Choroid plexus epithelial cell (primary cell): Measurements from ENCODE around the gene YIPF2.
"Not testable (repeated sequence)": the region's sequence is repeated elsewhere in the genome, so short reads cannot be mapped to it uniquely, and the experiment has no call there.

Experiments used
- DNase-seq: peaks from one replicate; pipeline ENCODE4 v3.0.0-alpha.2; 2010; ENCODE audit warnings: low read depth
- H3K4me3 ChIP-seq: 2 replicates; pipeline ENCODE4 v1.5.1; 2011; ENCODE audit warnings: low read depth, mild to moderate bottlenecking, control low read depth, low read length, moderate library complexity
- TF ChIP-seq, protein P1 (sequence below): conservative IDR thresholded peaks from 2 replicates; pipeline ENCODE4 v1.5.1; 2011; ENCODE audit warnings: low read depth, mild to moderate bottlenecking, control low read depth, inconsistent platforms, low read length, moderate library complexity

The YIPF2 gene

DNA sequence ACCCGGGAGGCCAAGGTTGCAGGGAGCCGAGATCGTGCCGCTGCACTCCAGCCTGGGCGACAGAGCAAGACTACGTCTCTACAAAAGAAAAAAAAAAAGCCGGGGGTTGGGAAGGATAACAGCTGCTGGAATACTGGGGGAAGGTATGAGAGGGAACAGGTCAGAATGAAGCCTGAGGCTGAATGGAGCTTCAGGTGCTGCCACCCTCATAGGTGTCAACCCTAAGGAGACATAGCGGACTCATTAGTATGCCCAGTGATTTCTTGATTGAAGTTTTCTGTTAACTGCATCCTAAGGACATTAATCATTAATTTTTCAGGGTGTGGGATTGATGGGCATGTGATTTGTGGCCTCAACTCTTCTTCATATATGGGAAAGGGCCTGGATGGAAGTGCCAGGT is 38.4 kb upstream of the YIPF2 start:
- DNase-seq, result no peak
- H3K4me3 ChIP-seq, result no peak overlapping the region
- TF ChIP-seq, protein P1, sequence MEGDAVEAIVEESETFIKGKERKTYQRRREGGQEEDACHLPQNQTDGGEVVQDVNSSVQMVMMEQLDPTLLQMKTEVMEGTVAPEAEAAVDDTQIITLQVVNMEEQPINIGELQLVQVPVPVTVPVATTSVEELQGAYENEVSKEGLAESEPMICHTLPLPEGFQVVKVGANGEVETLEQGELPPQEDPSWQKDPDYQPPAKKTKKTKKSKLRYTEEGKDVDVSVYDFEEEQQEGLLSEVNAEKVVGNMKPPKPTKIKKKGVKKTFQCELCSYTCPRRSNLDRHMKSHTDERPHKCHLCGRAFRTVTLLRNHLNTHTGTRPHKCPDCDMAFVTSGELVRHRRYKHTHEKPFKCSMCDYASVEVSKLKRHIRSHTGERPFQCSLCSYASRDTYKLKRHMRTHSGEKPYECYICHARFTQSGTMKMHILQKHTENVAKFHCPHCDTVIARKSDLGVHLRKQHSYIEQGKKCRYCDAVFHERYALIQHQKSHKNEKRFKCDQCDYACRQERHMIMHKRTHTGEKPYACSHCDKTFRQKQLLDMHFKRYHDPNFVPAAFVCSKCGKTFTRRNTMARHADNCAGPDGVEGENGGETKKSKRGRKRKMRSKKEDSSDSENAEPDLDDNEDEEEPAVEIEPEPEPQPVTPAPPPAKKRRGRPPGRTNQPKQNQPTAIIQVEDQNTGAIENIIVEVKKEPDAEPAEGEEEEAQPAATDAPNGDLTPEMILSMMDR, result no peak

DNA sequence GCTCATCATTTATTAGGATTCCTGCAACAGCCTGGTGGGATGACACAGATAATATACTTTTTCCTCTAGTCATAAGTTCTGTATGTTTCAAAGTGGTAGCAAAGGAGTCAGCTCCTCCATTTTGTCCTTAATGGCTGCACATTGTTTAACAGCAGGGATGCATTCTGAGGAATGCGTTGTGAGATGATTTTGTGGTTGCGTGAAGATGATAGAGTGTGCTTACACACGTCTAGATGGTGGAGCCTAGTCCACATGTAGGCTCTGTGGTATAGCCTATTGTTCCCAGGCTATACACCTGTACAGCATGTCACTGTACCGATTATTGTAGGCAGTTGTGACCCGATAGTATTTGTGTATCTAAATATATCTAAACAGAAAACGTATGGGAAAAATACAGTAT is 37.0 kb upstream of the YIPF2 start:
- DNase-seq, result peak; percentile 51
- TF ChIP-seq, protein P1, result no peak
- H3K4me3 ChIP-seq, result no peak overlapping the region

DNA sequence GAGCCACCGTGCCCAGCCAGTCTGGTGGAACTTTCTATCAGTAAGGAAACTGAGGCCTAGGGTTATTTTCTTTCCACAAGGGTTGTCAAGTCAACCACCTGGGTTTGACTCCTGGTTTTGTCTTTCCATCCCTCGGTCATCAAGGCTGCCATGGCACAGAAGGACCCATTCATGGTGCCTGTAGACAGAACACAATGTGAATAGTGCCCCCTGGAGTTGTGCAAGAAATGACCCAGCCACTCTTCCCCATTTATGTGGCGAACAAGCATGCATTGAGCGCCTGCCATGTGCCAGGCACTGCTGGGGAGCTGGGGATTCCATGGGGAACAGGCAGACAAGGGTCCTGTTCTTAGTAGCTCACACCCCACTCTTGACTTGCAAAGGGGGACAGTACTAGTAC is 36.5 kb upstream of the YIPF2 start:
- no peak for DNase-seq
- no peak overlapping the region for H3K4me3 ChIP-seq
- TF ChIP-seq, protein P1, result peak; percentile 11

DNA sequence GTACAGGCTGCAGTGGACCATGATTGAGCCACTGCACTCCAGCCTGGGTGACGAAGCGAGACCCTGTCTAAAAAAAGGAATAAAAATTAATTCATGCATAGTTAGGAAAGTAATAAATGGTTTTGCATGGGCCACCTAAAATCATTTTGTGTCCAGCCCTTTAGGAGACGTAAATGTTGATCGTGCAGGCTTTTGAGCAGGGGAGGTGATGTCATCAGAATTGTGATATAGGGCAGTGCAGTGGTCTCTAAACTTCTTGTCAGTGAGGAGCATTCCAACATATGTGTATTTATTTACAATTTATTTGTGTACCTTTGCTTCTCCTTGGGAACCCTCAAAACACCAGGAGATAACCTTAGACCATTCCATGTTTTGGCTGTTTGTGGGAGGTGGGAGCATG is 35.4 kb upstream of the YIPF2 start:
- no peak for DNase-seq
- H3K4me3 ChIP-seq, result no peak overlapping the region
- TF ChIP-seq, protein P1, result no peak

DNA sequence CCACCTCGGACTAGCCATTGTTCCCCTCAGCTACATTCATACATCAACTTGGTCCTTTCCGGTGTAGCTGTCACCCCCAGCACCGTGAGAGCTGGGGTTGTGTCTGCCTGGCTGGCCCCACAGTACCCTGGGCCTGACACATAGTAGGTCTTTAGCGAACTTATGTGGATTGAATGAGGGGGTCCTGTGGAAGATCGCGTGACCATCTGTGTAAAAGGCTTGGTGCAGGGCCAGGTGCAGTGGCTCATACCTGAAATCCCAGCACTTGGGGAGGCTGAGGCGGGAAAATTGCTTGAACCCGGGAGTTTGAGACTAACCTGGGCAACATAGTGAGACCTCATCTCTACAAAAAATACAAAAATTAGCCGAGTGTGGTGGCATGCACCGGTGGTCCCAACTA is 34.4 kb upstream of the YIPF2 start:
- TF ChIP-seq, protein P1, result no peak
- peak overlapping the region; percentile 5 for H3K4me3 ChIP-seq
- DNase-seq, result no peak

DNA sequence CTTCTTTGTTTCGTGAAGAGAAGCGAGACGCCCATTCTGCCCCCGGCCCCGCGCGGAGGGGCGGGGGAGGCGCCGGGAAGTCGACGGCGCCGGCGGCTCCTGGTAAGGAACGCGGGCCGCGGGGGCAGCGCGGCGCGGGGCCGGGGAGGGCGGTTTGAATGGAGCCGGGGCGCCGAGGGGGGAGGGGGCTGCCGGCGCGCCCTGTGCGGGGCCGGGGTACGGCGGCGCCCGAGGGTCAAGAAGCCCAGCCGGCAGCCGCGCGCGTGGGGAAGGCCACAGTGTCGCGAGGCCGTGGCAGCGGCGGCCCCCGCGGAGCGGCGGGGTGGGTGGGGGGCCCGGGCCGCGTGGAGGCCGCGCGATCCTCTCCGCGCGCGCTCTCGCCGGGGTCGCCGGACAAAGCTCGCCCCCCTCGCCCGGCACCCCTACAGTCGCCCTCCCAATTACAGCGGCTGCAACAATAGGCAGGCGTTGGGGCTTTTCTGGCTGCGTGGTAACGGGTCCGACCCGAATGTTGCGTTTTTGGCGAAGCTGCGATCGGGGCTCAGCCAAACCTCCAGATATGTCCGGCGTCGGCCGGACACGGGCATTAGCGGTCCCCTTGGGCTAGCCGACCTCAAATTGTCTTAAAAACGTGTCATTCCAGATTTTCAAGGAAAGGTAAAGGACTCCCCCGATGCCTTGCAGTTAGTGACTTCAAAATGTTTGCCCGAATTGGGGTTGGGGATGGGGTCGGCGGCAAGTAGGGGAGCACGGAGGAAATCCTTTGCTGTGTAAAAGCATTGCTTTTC is 32.8 kb upstream of the YIPF2 start:
- peak overlapping the region; percentile 83 for H3K4me3 ChIP-seq
- TF ChIP-seq, protein P1, result no peak
- DNase-seq, result no peak

DNA sequence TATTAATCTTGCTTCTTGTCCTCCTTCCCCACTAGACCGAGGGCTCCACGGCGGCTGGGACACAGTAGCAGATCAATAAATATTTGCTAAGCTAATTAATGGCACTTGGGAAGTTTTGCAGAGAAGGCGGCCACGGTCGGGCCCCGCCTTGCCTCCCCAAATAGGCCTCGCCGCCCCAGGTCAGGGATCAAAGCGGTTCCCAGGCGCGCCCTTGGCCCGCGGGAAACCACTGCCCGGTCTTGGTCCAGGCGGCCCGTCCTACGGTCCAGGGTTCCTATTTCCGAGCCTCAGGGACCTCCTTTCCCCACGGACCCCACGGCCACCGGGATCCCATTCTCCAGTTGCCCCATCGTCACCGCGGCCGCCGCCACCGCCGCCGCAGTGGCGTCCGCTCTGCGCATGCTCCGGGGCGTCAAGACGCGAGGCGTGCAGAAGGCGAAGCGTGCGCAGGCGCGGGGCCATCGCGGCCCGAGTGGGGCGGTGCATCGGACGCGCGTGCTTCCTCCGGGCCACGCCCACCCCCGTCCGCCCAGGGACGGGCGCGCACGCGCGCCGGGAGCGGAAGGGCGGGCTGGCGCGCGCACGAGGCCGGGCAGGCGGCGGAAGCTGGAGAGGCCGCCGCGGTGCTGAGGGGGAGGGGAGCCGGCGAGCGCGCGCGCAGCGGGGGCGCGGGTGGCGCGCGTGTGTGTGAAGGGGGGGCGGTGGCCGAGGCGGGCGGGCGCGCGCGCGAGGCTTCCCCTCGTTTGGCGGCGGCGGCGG is 32.1 kb upstream of the YIPF2 start, which contains the start of gene SMARCA4:
SMARCA4 (plus strand) TSS at position 717 of the 759 bp plus-strand sequence. CDS start 23,122 bp downstream, outside the sequence.
- DNase-seq, result peak; percentile 98
- TF ChIP-seq, protein P1, result no peak

DNA sequence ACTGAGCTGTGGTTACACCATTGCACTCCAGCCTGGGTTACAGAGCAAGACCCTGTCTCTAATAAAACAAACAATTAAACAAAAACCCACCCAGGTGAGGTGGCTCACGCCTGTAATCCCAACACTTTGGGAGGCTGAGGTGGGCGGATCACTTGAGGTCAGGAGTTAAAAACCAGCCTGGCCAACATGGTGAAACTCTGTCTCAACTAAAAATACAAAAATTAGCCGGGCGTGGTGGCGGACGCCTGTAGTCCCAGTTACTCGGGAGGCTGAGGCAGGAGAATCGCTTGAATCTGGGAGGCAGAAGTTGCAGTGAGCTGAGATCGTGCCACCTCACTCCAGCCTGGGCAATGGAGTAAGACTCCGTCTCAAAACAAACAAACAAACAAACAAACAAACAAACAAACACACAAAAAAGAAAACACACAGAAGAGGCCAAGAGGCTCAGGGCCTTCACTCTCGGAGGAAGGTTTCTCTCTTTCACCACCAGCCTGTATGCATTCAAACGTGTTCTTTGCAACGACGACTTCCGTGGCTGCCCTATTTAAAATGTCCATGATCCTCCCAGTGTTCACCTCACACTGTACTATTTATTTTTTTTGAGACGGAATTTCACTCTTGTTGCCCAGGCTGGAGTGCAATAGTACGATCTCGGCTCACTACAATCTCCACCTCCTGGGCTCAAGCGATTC is 31.0 kb upstream of the YIPF2 start:
- DNase-seq, H3K4me3 ChIP-seq: not testable (repeated sequence)

More for the DNA sequence above, 32.1 kb upstream of the YIPF2 start, which contains the start of gene SMARCA4:
- peak within 1 kb of the TSS; percentile 87 for H3K4me3 ChIP-seq
